CMK (cell line): ENCODE data around the gene ZNF451.

Source experiments
- DNase-seq: peaks from one replicate; pipeline ENCODE4 v3.0.0-alpha.2; 2010; ENCODE audit warnings: low read depth

Gene ZNF451

GRCh38 chr6:57207872-57208271, 117.9 kb downstream of the ZNF451 start:
- no peak for DNase-seq

GRCh38 chr6:57209030-57209429, 119.0 kb downstream of the ZNF451 start:
- no peak for DNase-seq

GRCh38 chr6:57210060-57210459, 120.1 kb downstream of the ZNF451 start:
- DNase-seq = no peak

- no peak for DNase-seq
Observed at GRCh38 chr6:57215260-57215659, 125.3 kb downstream of the ZNF451 start.

- DNase-seq = no peak
Observed at GRCh38 chr6:57216235-57217101, 126.5 kb downstream of the ZNF451 start.

GRCh38 chr6:57217270-57217669, 127.3 kb downstream of the ZNF451 start:
- DNase-seq = no peak
